Measurements from ENCODE around the gene ASTN2. TPM values are rescaled to one million over a fixed set of nuclear protein-coding genes. Genes with fewer than 3 reads are reported as not detected.
A peak's percentile ranks its signal among the peaks of the same experiment; 100 is the strongest.

The ASTN2 gene
- total and polyA plus RNA-seq, 2 experiments from 2014 or later = 7.0 to 24.6 TPM

DNA sequence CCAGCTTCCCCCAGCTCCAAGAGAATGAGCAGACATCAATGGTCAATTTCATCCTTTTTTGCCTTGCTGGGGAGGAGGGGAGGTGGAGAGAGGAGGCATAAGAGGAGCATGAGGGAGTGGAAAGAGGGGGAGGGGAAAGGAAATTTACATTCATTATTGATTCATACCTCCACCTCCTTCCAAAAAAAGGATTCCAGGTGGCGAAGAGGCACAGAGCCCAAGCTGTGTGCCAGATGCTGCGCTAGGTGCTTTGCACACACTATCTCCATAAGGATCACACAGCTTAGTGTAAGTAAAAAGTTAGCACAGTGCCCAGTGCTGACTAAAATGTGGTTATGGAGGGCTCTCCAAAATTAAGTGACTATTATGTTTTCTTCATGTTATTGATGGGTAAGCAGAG, 11.0 kb downstream of the ASTN2 start:
- Mint-ChIP-seq H3K4me1 (peaks cover 58% of the 10 kb centered on the region), H3K27me3 (ENCODE audit: insufficient read depth, low read depth, poor library complexity) (peaks cover 5% of the 10 kb centered on the region), H3K4me3 (peak overlapping the region; percentile 9; the same call in 2 of the 3 replicates), H3K9me3 (no peaks in the 10 kb centered on the region), H3K27ac (no peak overlapping the region), H3K36me3 (ENCODE audit: low read depth) (no peaks in the 10 kb centered on the region)
- Histone ChIP-seq H2AFZ (no peak overlapping the region), H3K4me3 (peak overlapping the region; percentile 32; the same call in 1 of the 2 replicates), H3K27ac (ENCODE audit: low read depth) (no peak overlapping the region), H3K36me3 (ENCODE audit: insufficient read depth) (no peaks in the 10 kb centered on the region), H3K4me1 (ENCODE audit: insufficient read depth) (peaks cover 46% of the 10 kb centered on the region), H3F3A (replicated peaks; ENCODE audit: low read depth) (no peaks in the 10 kb centered on the region), H3K4me2 (peak overlapping the region; percentile 74), H4K20me1 (replicated peaks; ENCODE audit: insufficient read depth) (0 out of 2 replicates have a peak, but pooled peaks cover 7% of the 10 kb centered on the region), H3K9me2 (ENCODE audit: insufficient read depth) (no peaks in the 10 kb centered on the region), H3K27me3 (ENCODE audit: insufficient read depth) (no peaks in the 10 kb centered on the region), H3K79me2 (replicated peaks; ENCODE audit: insufficient read depth) (0 out of 2 replicates have a peak, but pooled peaks cover 4% of the 10 kb centered on the region)
- TF ChIP-seq POLR2AphosphoS5 (IDR thresholded peaks at IDR 0.05; ENCODE audit: low read depth) (no peak), JUNB (IDR thresholded peaks at IDR 0.05; ENCODE audit: unreplicated experiment) (no peak), ZNF114 (CRISPR knock-in tag; IDR thresholded peaks at IDR 0.05) (no peak), EZH2phosphoT487 (IDR thresholded peaks at IDR 0.05; ENCODE audit: unreplicated experiment) (no peak), ETS1 (IDR thresholded peaks at IDR 0.05) (no peak), ZNF462 (CRISPR knock-in tag; IDR thresholded peaks at IDR 0.05) (no peak), ZNF331 (CRISPR knock-in tag; IDR thresholded peaks at IDR 0.05; ENCODE audit: low read depth) (no peak), REST (IDR thresholded peaks at IDR 0.05; ENCODE audit: unreplicated experiment) (no peak), CREB1 (CRISPR knock-in tag; IDR thresholded peaks at IDR 0.05; ENCODE audit: low read depth) (no peak), NANOG (IDR thresholded peaks at IDR 0.05; ENCODE audit: borderline replicate concordance) (no peak), STAT1 (IDR thresholded peaks at IDR 0.05; ENCODE audit: unreplicated experiment) (no peak)
- DNase-seq (ENCODE audit: low spot score) = peak; percentile 41
- no peak; the same call in 2 of the 3 replicates for ATAC-seq

All from GM23338 (cell line).